ENCODE results near the gene TWIST2.

TWIST2 gene

DNA sequence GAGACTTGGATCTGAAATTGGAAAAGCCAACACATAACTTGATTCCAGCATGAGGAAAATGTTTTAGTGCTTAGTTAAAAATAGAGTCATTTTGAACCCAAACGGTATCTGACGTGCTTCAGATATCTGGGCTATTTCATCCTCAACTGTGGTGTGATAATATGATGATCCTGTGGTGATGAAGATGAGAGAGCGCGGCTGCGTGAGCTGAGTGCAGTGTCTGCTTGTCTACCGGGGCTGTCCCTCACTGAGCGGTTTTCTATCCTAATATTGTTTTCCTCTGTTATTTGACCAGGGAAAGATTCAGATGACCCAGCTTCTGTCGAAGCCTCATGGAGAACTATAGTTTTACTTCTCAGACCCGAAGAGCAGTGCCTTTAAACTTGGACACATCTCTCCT lies 5.8 kb downstream of the TWIST2 start:
- intact Hi-C loops (cut with DNase I; ENCODE audit: low total_unique reads), result no loop called here
- no peaks in the 10 kb centered on the region for H3K9me3 ChIP-seq
- H3K27ac ChIP-seq, result no peak overlapping the region
- no peak for DNase-seq
- H3K4me1 ChIP-seq, result peaks cover 0 to 13% (median 10%) of the 10 kb centered on the region in 4 donors
- H3K27me3 ChIP-seq, result peaks cover 0 to 9% of the 10 kb centered on the region in 2 donors
- TF ChIP-seq, protein P1, sequence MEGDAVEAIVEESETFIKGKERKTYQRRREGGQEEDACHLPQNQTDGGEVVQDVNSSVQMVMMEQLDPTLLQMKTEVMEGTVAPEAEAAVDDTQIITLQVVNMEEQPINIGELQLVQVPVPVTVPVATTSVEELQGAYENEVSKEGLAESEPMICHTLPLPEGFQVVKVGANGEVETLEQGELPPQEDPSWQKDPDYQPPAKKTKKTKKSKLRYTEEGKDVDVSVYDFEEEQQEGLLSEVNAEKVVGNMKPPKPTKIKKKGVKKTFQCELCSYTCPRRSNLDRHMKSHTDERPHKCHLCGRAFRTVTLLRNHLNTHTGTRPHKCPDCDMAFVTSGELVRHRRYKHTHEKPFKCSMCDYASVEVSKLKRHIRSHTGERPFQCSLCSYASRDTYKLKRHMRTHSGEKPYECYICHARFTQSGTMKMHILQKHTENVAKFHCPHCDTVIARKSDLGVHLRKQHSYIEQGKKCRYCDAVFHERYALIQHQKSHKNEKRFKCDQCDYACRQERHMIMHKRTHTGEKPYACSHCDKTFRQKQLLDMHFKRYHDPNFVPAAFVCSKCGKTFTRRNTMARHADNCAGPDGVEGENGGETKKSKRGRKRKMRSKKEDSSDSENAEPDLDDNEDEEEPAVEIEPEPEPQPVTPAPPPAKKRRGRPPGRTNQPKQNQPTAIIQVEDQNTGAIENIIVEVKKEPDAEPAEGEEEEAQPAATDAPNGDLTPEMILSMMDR (IDR thresholded peaks at IDR 0.05), result no peak
- no peaks in the 10 kb centered on the region for H3K36me3 ChIP-seq
- no peak overlapping the region for H3K4me3 ChIP-seq

DNA sequence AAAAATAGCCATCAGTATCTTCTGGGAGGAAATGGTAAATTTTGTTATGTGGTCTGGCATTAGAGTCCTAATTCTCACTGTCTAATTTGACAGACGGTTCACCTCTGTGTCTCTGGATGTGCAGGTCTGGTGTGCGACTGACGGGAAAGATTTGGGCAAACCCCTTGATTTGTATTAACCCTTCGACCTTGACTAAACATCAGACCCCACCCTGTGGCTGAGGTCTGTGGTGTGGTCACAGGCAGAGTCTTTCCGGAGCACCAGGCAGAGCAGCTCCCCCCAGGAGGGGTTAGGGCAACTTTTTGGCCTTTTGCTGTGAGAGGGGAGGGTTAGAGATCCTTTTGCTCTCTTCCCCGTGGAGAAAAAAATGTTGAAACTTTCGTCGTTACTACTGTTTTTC lies 6.4 kb downstream of the TWIST2 start:
- DNase-seq, result no peak
- Histone ChIP-seq H3K27ac (no peak overlapping the region), H3K4me3 (no peak overlapping the region), H3K36me3 (no peaks in the 10 kb centered on the region), H3K4me1 (peaks cover 0 to 8% (median 7%) of the 10 kb centered on the region in 4 donors), H3K27me3 (peaks cover 0 to 5% of the 10 kb centered on the region in 2 donors), H3K9me3 (no peaks in the 10 kb centered on the region)
- intact Hi-C loops (cut with DNase I; ENCODE audit: low total_unique reads), result no loop called here
- TF ChIP-seq, protein P1 (IDR thresholded peaks at IDR 0.05), result no peak

DNA sequence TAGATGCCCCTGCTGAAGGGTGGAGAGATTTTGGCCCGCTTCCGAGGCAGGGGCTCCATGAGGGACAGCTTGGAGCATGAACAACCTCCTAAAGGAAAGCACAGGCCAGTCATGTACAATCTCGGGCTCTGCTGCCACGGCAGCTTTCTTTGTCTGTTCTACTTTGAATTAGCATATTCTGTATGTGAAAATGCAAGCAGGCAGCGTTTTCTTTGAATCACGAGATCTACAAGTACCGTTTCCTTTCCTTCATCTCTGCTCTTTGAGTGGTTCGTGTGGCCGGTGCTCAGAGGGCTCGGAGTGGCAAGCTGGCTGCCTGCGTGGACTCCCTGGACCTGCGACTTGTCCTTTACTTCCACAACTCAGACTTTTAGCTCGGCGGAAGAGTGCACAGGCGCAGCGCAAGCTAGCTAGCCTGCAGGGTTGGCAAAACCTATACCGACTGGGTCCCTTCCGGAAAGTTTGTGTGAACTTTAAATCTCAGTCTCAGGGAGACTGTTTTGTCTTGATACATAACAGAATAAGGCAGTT lies 6.9 kb downstream of the TWIST2 start:
- no peak overlapping the region for H3K27ac ChIP-seq

DNA sequence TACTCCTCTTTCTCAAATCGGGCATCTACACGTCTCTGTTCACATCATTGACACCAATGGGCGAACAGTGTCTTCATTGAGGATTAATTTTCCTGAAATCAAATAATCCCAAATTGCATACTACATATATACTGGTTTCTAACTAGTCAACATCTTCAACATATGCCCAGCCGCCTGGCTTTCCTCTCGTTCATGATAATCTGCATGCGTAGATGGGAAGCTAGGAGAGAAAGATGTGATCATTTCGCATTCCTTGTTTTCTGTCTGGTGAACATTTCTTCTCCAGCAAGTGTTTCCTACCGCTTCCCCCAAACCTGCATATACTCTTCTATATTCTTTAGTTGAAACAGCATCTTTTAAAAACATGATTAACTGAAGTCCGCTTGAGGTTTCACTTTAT lies 7.4 kb downstream of the TWIST2 start:
- Histone ChIP-seq H3K27me3 (no peaks in the 10 kb centered on the region), H3K27ac (no peak overlapping the region), H3K4me1 (peaks cover 0 to 3% (median 0%) of the 10 kb centered on the region in 4 donors), H3K9me3 (no peaks in the 10 kb centered on the region), H3K4me3 (no peak overlapping the region), H3K36me3 (no peaks in the 10 kb centered on the region)
- intact Hi-C loops (cut with DNase I; ENCODE audit: low total_unique reads), result no loop called here
- no peak for DNase-seq
- TF ChIP-seq, protein P1 (IDR thresholded peaks at IDR 0.05), result no peak

More for the DNA sequence above, 6.9 kb downstream of the TWIST2 start:
- Histone ChIP-seq H3K4me1 (peaks cover 0 to 3% (median 2%) of the 10 kb centered on the region in 4 donors), H3K36me3 (no peaks in the 10 kb centered on the region), H3K9me3 (no peaks in the 10 kb centered on the region), H3K27me3 (no peaks in the 10 kb centered on the region), H3K4me3 (no peak overlapping the region)
- intact Hi-C loops (cut with DNase I; ENCODE audit: low total_unique reads), result no loop called here
- DNase-seq, result no peak
- TF ChIP-seq, protein P1 (IDR thresholded peaks at IDR 0.05), result no peak

DNA sequence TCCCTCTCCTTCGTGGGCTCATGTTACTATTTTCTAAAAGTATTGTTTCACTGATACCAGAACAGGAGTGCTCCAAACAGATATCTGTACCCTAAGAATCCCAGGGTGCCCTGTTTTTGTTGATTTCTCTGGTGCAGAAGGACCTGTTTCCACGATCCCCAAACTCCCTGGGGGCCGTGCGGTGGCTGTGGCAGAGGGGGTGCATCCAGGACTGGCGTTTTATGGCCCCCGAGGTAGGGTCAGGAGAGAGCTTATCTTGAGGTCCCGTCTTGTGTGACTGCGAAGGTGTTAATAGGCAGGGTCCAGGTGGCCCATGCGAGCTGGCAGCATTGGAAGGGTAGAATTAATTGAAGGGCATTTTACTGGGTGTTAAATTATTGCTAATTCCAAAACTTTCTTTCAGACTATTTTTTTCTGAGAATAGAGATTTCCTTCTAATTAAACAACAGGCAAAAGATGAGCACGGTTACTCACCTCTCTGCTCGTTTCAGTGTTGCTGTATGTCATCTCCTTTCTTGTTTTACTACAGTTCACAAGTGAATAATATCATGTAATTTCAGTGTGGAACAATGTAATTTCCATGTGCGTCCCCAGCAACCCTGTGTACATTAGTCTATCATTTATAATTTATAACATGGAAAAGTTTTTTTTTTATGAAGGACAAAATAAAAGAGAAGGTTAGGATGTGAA lies 8.2 kb downstream of the TWIST2 start:
- no peaks in the 10 kb centered on the region for H3K27me3 ChIP-seq
- no peak for DNase-seq
- H3K36me3 ChIP-seq, result no peaks in the 10 kb centered on the region
- no peaks in the 10 kb centered on the region for H3K9me3 ChIP-seq
- H3K27ac ChIP-seq, result no peak overlapping the region
- TF ChIP-seq, protein P1 (IDR thresholded peaks at IDR 0.05), result no peak
- H3K4me1 ChIP-seq, result peaks cover 0 to 3% (median 0%) of the 10 kb centered on the region in 4 donors
- H3K4me3 ChIP-seq, result no peak overlapping the region
- intact Hi-C loops (cut with DNase I; ENCODE audit: low total_unique reads), result no loop called here
